A549 (cell line): Measurements from ENCODE around the gene TMEM18.

Source experiments
- CTCF ChIP-seq: fragments of >200 bp; sonication (Bioruptor Twin); formaldehyde crosslinking; IDR thresholded peaks from 3 replicates; pipeline ENCODE4 v1.5.1; 2016
- EP300 ChIP-seq, 2 experiments: fragments of >200 bp; sonication (Bioruptor Twin); formaldehyde crosslinking; IDR thresholded peaks; 2 replicates in 1 of 2; 3 replicates in 1 of 2; pipeline ENCODE4 v1.6.1; 2016 to 2017
- POLR2A ChIP-seq: IDR thresholded peaks from 2 replicates; pipeline ENCODE4 v1.6.1; 2012; ENCODE audit warnings: mild to moderate bottlenecking, low read length

GRCh38 chr2:664063-664462 lies 13.1 kb downstream of the TMEM18 start:
- no peak for TF ChIP-seq EP300 (IDR thresholded peaks at IDR 0.05)
- TF ChIP-seq CTCF = no peak
- no peak for TF ChIP-seq POLR2A
